Embryonic facial prominence (tissue), 1 donor: ENCODE measurements around the gene SAMD5.
"Not testable (repeated sequence)": the region's sequence is repeated elsewhere in the genome, so short reads cannot be mapped to it uniquely, and the experiment has no call there.

Source experiments
- DNase-seq: peaks from one replicate; pipeline ENCODE4 v3.0.0-alpha.2; 2016; ENCODE audit errors: extremely low spot score

SAMD5 gene

GRCh38 chr6:147528511-147529145 lies 20.1 kb downstream of the SAMD5 start:
- no peak for DNase-seq

GRCh38 chr6:147530132-147531060 lies 21.9 kb downstream of the SAMD5 start:
- DNase-seq = no peak

GRCh38 chr6:147531321-147531720 lies 22.8 kb downstream of the SAMD5 start:
- no peak for DNase-seq

DNA sequence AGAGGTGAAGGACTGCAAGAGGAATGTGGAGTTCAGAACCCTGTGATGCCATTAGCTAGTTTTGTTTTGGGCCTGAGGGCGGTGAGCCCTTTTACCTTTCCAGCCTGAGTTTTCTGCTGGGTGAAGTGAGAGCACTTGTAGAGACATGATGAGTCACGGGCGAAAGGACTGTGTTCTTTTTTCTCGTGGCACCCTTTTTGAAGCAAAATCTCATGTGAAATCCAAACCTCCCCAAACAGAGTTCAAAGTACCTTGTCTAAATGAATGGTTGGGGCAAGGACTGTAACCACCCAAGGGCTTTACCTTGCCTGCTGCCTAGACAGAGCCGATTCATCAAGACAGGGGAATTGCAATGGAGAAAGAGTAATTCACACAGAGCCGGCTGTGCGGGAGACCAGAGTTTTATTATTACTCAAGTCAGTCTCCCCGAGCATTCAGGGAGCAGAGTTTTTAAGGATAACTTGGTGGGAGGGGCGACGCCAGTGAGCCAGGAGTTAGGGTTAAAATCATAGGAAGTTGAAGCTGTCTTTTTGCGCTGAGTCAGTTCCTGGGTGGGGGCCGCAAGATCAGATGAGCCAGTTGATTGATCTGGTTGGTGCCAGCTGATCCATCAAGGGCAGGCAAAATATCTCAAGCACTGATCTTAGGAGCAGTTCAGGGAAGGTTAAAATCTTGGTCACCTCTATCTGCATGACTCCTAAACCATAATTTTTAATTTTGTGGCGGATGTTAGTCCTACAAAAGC lies 25.8 kb downstream of the SAMD5 start:
- no peak for DNase-seq

- no peak for DNase-seq
Observed at GRCh38 chr6:147538821-147539220, 30.3 kb downstream of the SAMD5 start.

- DNase-seq = no peak
Observed at GRCh38 chr6:147540075-147540474, 31.6 kb downstream of the SAMD5 start.

DNA sequence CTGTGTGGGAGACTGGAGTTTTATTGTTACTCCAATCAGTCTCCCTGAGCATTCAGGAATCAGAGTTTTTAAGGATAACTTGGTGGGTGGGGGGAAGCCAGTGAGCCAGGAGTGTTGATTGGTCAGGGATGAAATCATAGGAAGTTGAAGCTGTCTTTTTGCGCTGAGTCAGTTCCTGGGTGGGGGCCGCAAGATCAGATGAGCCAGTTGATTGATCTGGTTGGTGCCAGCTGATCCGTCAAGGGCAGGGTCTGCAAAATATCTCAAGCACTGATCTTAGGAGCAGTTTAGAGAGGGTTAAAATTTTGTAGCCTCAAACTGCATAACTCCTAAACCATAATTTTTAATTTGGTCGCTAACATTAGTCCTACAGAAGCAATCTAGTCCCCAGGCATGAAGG lies 33.9 kb downstream of the SAMD5 start:
- not testable (repeated sequence) for DNase-seq

DNA sequence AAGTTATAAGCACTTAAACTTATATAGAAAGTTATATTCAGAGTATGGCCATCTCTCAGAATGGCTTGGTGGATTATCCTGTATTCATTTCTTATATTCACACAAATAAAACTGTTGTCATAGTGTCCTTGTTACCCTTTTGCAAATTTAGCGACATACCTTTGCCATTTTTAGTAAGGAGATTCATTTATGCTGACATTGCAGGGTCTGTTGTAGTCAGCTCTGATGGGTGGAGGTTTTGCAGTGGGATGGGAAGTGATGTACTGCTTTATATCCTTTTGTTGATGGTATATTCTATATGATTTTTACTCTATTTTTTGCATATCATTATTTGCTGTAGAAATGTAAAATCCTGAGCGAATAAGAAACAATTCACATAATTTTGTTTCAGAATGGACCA lies 35.9 kb downstream of the SAMD5 start:
- no peak for DNase-seq

DNA sequence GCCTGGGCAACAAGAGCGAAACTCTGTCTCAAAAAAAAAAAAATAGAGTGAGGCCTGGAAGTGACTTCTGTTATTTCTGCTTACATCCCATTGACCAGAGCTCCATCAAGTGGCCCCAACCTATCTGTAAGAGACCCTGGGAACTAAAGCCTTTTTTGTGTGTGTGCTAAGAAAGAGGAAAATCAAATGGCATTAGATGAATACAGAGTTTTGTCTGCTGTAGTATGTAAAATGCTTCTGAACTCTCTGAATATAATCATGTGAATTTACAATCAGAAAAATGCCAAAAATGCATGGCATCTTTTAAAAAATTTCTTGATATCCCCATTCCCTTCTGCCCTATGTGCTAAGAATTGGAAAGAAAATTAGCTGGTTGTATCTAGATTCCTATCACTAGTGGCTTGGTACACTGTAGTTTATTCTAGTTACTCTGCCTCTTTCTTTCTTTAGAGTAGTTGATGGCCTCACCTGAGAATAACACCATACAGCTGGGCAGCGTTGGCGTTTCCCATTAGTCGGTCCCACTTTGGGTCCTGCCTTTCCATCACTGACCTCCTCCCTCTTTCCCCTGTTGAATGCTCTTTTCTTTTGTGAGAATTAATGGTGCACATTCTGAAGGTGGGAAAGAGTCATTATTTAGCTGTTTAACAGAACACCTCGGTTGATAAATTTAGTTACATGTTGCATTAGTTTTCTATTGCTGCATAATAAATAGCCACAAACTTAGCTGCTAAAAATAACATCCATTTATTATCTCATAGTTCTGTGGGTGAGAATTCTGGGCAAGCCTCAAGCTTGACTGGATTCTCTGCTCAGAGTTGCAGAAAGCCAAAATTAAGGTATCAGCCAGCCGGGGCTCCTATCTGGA lies 38.2 kb downstream of the SAMD5 start:
- DNase-seq = no peak

DNA sequence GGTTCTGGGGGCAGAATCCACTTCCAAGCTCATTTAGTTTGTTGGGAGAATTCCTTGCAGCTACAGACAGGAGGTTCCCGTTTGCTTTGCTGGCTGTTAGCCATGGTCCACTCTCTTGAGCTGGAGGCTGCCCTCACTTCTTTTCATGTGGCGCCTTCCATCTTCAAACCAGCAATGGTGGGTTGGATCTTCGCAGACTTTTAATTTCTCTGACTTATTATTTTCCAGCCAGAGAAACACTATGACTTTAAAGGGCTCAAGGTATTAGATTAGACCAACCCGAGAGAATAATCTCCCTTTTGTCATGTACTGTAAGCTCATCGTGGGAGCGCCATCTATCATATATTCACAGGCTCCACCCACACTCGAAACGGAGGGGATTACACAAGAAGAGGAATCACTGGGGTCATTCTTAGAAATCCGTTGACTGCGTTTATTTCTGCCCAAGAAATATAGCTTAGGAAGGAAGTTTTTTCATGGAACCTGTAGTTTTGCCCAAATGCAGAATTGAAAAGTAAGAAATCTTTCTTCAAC lies 38.9 kb downstream of the SAMD5 start:
- no peak for DNase-seq

DNA sequence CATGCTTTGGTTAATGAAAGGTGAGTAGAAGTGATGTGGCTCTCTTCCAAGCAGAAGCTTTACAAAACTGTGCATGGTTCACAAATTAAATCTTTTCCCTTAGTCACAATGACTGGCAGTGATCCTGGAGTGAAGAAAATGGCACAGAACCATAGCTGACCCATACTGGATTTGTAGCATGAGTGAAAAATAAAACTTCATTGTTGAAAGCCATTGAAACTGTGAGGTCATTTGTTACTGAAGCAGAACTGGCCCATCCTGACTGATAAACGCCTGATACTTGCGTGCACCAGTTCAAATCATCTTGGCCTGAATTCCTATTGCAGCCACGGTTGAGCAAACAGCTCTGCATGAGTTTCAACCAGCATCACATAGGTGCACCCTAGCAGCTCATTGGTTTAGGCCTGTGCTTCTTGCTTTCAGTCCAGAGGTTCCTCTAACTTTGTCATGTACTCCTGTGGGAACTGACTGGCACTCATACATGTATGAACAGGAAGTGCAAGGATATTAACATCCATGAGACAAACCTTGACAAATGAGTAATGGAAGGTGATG lies 40.5 kb downstream of the SAMD5 start:
- DNase-seq = no peak

DNA sequence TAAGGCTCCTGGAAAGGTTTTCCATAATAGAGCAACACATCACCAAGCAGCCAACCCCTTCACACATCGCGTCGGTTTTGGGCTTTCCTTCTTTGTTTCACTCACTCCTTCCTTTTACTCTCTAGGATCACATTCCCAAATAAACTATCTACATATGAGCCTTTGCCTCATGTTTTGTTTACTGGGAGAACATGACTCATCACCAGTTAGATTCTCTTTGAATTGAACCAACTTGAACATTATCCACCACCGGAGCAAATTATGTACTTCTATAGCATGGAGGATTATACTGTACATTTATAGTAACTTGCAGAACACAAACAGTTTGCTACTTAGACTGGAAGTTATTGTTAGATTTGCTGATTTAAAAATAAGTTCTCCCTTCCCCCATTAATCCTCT lies 41.0 kb downstream of the SAMD5 start:
- no peak for DNase-seq

DNA sequence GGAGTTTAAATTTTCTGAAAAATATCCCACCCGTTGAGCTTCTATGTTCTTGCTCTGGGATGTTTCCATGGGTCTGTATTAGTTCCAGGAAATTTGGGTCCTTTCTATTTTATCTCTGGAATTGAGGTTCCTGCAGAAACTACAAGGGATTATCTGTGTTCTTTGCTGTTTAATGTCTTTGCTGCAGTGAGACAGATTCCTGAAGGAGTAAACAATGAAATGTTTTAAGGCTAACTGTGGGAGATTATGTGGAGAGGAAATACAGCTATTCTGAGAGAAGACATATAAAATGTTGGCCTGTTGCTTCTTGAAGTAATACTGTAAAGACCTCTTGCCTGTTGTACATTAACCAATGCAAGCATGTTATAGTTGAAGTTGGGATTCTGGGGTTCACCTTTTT lies 43.5 kb downstream of the SAMD5 start:
- DNase-seq = no peak

DNA sequence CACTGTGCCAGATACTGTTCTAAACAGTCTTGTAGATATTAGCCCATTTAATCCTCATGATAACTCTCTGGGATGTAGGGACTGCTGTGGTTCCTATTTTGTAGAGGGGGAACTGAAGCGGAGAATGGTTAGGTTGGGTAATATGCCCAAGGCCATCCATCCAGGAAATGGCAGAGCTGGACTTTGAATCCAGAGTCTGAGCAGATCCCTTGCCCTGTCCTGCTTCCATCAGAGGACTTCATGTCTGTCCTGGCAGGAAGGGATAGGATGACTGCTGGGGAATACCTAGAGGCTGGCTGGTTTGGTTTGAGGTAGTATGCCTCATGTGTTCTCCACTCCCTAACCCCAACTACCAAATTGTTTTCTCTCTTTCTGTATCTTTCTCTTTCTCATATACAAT lies 44.6 kb downstream of the SAMD5 start:
- DNase-seq = no peak

DNA sequence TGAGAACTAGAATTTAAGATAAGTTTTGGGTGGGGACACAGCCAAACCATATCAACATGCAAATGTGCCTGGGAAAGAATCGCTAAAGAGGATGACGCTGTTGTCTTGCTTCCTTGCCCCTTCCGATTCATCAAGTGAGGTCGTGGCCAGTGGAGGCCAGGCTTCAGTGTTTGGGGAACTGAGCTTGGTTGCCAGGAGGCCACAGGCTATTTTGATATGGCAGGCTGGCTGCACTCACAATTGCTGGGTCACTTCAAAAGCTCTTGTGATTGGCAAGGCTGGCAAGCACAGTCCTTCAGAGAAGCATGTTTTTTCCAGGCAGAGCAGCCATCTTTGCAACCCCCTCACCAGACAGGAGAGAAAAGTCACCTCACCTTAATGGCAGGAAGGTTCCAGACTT lies 45.8 kb downstream of the SAMD5 start:
- DNase-seq = no peak

- DNase-seq = no peak
Observed at GRCh38 chr6:147559006-147559405, 50.5 kb downstream of the SAMD5 start.

DNA sequence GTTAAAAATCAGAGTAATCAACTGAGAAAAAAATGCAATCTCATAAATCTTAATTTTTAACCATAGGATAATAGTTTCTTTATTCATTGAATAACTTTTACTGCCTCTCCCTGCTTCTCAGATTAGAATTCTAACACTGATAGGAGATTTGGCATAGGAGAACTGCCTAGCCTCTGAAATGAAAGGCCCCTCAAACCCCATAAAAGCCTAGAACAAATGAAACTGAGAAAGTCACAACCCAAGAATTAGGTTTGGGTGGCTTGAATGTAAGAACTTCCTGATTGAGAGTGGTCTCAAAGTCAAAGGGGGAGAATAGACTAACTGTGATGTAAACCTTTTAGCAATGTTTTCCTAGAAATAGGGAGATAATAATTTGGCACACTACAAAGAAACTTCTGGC lies 52.2 kb downstream of the SAMD5 start:
- no peak for DNase-seq

GRCh38 chr6:147561726-147562125 lies 53.2 kb downstream of the SAMD5 start:
- DNase-seq = no peak

DNA sequence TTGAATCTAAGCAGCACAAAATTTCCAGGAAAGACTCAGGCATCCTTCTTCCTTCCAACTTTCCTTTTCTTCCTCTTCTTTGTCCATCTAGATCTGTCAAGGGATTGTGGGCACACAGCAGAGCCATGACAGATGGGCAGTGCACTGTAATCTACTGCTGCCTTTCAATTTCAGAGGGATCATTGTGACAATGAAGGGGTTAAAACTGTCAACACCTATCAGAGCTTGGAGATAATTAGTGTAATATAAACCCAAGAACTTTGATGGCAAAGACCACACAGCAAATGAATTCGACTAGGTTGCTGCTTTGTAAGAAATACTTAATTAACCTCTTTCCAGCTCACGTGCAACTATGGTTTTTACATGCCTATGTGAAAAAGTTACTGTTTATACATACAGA lies 55.0 kb downstream of the SAMD5 start:
- DNase-seq = no peak

- no peak for DNase-seq
Observed at GRCh38 chr6:147564556-147564955, 56.1 kb downstream of the SAMD5 start.
